Choroid plexus epithelial cell (primary cell): ENCODE data around the gene PDGFC.

Source experiments
- DNase-seq: peaks from one replicate; pipeline ENCODE4 v3.0.0-alpha.2; 2010; ENCODE audit warnings: low read depth
- H3K4me3 ChIP-seq: 2 replicates; pipeline ENCODE4 v1.5.1; 2011; ENCODE audit warnings: low read depth, mild to moderate bottlenecking, control low read depth, low read length, moderate library complexity
- TF ChIP-seq, protein P1 (sequence below): conservative IDR thresholded peaks from 2 replicates; pipeline ENCODE4 v1.5.1; 2011; ENCODE audit warnings: low read depth, mild to moderate bottlenecking, control low read depth, inconsistent platforms, low read length, moderate library complexity

The PDGFC gene

DNA sequence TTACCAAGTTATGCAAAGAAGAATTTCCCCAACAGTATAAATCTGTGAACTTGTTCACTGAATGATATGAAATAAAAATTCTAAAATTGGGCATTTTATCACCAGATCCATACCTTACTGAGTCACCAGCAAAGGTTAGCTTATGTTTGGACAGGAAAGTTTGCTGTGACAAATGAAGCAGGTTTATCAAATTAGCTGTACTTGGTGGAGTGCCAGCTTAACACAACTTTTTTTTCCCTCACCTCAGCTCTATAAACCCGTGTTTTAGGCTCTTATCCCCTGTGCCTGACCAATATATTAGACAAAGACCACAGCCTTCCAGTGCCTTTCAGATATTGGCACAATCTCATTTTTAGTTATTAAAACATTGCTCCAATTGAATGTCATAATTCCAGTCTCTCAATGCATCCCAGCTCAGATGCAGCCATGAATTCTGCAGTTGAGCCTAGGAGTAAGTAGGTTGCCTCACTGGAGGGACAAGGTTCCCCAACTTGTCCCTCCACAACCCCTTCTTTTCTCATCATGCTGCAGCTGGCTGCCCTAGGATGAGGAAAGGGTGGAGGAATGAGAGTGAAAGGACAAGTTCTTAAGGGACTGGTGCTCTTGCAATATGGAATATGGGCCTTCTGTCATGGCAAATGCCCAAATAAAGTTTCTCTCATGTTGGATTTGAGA lies 27.0 kb upstream of the PDGFC start:
- TF ChIP-seq, protein P1, sequence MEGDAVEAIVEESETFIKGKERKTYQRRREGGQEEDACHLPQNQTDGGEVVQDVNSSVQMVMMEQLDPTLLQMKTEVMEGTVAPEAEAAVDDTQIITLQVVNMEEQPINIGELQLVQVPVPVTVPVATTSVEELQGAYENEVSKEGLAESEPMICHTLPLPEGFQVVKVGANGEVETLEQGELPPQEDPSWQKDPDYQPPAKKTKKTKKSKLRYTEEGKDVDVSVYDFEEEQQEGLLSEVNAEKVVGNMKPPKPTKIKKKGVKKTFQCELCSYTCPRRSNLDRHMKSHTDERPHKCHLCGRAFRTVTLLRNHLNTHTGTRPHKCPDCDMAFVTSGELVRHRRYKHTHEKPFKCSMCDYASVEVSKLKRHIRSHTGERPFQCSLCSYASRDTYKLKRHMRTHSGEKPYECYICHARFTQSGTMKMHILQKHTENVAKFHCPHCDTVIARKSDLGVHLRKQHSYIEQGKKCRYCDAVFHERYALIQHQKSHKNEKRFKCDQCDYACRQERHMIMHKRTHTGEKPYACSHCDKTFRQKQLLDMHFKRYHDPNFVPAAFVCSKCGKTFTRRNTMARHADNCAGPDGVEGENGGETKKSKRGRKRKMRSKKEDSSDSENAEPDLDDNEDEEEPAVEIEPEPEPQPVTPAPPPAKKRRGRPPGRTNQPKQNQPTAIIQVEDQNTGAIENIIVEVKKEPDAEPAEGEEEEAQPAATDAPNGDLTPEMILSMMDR, result no peak
- DNase-seq, result no peak
- H3K4me3 ChIP-seq, result no peak overlapping the region

DNA sequence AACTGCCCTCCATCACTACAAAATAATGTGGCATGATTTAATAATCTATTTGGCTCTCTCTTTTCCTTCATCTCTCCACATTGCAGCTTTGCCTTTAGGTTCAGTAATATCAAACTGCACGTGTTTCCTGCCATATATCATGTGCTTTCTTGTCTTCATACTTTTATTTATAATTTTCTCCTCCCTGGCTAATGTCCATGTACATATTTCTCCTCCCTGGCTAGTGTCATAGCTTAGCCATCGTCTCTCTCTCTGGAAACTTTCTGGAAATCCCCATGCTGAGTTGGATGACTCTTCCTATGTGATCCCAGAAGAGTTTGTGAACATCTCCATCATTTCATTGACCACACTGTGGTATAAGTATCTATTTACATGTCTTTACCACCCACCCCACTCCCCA lies 21.3 kb upstream of the PDGFC start:
- peak; percentile 53 for DNase-seq
- TF ChIP-seq, protein P1, result no peak
- no peak overlapping the region for H3K4me3 ChIP-seq

DNA sequence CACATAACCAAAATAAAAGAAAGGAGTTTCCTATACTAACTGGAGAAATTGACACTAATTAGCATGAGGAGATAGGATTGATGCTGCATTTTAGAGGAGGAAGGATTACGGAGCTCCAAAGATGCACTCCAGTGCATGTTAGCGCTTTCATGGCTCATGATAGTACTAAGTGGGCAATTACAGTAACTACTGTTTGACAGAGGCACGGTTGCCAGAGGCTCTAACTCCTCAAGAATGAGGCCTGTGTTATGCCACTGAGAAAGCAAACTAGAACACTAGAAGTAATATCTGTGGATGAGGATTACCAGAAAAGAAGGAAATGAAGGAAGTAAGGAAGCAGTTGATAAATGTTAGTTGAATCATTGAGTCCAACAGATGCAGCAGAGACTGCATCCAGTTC lies 19.6 kb upstream of the PDGFC start:
- H3K4me3 ChIP-seq, result no peak overlapping the region
- no peak for DNase-seq
- TF ChIP-seq, protein P1, result no peak

DNA sequence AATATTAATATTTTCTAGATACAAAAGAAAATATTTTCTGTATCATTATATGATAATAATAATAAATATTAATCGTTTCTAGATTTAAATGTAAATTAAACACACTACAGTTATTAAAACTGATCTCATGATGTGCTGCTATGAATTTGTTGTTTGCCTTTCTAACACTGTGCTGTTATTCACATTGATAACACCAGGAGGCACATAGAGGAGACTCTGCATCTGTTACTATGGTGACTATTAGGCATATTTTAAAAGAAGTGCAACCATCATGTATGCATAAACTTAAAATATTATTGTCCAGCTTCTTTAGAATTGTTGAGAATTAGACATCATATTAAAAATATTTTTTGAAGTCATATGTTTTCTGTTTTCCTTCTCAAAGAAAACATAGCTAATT lies 11.8 kb upstream of the PDGFC start:
- peak; percentile 69 for DNase-seq
- TF ChIP-seq, protein P1, result peak; percentile 67
- H3K4me3 ChIP-seq, result no peak overlapping the region

DNA sequence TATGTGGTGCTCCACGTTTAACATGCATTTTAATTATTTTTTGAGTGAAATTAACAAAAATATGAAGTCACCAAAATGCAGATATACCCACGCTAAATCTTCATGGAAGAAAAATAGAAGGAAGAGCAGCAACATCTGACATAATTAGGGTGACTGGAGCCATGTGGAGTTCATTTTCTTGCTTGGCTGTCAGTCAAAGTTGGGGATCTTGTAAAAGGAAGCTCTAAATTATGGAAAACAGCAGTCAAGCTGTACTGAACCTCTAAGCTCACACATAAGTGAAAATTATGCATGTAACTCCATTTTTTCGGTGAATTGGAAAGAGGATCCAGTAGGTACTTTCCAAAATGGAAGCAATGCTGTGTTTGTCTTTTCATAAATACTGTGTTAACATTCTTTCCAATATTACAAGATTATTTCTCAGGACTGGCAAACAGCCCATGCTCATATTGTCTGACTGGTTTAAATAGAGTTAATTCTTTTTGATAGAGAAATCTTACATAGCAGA lies 9.7 kb upstream of the PDGFC start:
- DNase-seq, result no peak
- TF ChIP-seq, protein P1, result no peak
- no peak overlapping the region for H3K4me3 ChIP-seq

DNA sequence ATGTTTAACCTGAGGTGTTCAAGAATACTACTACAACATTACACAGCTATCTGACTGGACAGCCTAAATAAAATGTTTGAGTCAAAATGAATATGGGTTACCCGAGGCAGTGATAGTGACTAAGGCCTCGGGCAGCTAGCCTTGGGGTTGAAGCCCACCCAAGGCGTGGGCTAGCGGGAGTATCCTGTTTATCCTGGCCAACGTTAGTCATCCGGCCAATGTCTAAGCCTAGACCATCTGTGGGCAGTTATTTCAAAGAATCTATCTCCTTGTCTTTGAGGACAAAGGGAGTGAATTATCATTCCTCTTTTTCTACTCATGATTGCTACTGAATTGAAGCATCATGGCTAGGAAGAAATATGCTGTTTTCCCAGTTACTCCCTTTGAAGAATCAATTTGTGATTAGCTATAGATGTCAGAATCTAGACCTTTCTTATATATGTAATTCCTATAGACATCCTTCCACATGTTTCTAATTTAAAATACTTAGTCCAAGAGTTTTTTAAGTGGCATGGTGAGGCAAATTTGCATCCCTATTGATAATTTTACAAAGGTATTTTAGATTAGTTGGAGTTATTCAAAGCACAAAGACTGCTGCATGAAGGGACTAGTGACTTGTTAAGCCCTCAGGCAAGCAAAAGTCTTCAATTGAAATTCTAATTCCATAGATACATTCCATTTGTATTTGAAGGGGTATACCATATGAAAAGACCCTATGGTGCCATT lies 6.0 kb upstream of the PDGFC start:
- peak; percentile 68 for DNase-seq
- TF ChIP-seq, protein P1, result no peak
- H3K4me3 ChIP-seq, result no peak overlapping the region
